Inferior parietal cortex (tissue), 1 donor: ENCODE results near the gene SOX5.
"Not testable (repeated sequence)": the region's sequence is repeated elsewhere in the genome, so short reads cannot be mapped to it uniquely, and the experiment has no call there.

Source experiments
- DNase-seq: peaks from one replicate; pipeline ENCODE4 v3.0.0-alpha.2; 2016; ENCODE audit errors: extremely low spot score

Gene SOX5

DNA sequence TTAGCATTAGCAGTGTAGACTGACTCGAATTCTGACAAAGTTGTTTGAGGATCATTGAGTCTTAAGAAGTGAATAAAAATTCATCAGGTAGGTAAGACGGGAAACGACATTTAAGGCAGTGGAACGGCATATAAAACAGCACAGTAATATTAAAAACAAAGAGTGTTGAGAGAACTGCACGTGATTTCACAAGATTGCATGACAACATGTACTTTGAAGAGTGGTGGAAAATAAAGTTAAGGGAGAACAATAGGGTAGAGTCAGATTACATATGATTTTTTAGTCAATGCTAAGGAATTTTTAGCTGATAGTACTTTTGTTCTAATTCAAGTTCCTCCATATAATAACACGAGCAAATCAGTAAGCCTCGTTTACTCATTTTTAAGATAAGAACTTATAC is 115.4 kb downstream of the SOX5 start:
- no peak for DNase-seq

GRCh38 chr12:23831739-23832138 is 117.7 kb downstream of the SOX5 start:
- DNase-seq = no peak

GRCh38 chr12:23830210-23830609 is 119.3 kb downstream of the SOX5 start:
- no peak for DNase-seq

- DNase-seq = no peak
These were observed 122.1 kb downstream of the SOX5 start for GRCh38 chr12:23827353-23827752.

- not testable (repeated sequence) for DNase-seq
These were observed 124.3 kb downstream of the SOX5 start for GRCh38 chr12:23825124-23825523.

- no peak for DNase-seq
These were observed 125.1 kb downstream of the SOX5 start for GRCh38 chr12:23824358-23824757.

DNA sequence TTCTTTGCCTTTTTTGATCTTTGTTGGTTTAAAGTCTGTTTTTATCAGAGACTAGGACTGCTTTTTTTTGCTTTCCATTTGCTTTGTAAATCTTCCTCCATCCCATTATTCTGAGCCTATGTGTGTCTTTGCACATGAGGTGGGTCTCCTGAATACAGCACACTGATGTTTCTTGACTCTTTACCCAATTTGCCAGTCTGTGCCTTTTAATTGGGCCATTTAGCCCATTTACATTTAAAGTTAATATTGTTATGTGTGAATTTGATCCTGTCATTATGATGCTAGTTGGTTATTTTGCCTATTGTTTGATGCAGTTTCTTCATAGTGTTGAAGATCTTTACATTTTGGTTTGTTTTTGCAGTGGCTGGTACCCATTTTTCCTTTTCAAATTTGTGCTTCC is 126.6 kb downstream of the SOX5 start:
- not testable (repeated sequence) for DNase-seq

- DNase-seq = no peak
These were observed 132.1 kb downstream of the SOX5 start for GRCh38 chr12:23817345-23817744.

- no peak for DNase-seq
These were observed 133.0 kb downstream of the SOX5 start for GRCh38 chr12:23816394-23816851.

DNA sequence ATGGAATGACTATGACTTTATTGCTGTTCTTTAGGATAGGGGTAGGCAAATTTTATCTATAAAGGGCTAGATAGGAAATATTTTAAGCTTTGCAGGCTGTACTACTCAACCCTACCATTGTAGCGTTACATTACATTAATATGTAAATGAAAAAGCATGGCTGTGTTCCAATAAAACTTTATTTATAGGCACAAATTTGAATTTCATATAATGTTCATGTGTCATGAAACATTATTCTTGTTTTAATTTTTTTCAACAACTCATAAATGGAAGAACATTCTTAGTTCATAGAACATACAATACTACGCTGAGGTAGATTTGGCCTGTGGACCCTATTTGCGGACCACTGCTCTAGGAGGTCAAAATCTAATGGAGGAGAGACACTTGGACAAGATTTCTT is 133.7 kb downstream of the SOX5 start:
- DNase-seq = no peak

GRCh38 chr12:23813206-23813605 is 136.3 kb downstream of the SOX5 start:
- DNase-seq = no peak

GRCh38 chr12:23810329-23810902 is 139.1 kb downstream of the SOX5 start:
- no peak for DNase-seq

GRCh38 chr12:23803540-23803939 is 145.9 kb downstream of the SOX5 start:
- DNase-seq = no peak

- no peak for DNase-seq
These were observed 154.0 kb downstream of the SOX5 start for GRCh38 chr12:23795494-23795893.

DNA sequence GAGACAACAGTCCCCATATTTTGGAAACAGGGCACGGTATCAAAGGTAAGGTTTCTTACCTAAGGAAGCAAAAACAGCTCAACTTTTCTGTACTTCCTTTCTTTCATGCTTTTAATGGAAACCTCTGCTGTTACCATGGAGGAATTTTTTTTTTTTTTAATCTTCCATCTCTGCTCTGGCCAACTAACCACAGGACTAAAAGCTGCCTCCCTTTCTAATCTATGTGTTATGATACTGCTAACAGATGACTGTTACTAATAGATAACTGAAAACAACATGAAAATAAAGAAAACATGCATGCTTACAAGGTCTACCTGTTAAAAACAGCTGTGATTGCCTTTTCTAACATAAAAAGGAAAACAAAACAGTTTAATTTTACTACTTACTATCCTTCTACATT is 168.4 kb downstream of the SOX5 start:
- no peak for DNase-seq

GRCh38 chr12:23775208-23775607 is 174.3 kb downstream of the SOX5 start:
- DNase-seq = no peak

- peak; percentile 81 for DNase-seq
These were observed 178.1 kb downstream of the SOX5 start for GRCh38 chr12:23771240-23771949.

DNA sequence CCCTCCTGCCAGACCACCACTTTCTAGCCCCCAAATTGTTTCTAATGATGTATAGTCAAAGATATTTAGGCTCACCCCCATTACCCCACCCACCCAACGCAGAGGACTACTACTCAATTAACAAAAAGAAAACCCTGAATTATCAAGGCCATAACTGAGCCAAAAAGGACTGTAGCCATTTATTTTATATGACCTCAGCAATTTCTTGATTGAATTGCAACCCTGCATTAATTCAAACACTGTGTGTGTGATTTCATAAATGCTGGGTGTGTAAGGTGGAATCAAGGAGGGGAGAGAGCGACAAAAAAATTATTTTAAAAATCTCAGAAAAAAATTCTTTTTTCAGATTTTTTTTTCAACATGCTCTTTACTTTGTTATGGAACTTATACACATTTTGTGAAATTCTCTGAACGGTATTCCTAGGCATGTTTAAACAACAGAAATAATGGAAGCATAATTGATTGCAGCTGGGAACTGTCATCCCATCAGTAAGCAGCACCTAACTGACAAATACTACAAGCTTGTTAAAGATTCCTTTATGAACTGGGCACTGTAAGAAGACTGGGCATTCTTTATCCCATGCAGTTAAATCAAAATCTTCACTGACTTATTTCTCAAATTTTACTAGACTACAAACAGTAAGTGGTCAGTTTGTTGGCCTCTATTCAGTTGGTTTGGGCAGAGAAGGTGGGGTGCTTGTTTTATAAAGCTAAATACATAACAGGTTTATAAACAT is 179.1 kb downstream of the SOX5 start:
- no peak for DNase-seq

GRCh38 chr12:23767834-23768233 is 181.6 kb downstream of the SOX5 start:
- no peak for DNase-seq

- no peak for DNase-seq
These were observed 185.7 kb downstream of the SOX5 start for GRCh38 chr12:23763724-23764123.

- DNase-seq = no peak
These were observed 189.0 kb downstream of the SOX5 start for GRCh38 chr12:23760495-23760894.

DNA sequence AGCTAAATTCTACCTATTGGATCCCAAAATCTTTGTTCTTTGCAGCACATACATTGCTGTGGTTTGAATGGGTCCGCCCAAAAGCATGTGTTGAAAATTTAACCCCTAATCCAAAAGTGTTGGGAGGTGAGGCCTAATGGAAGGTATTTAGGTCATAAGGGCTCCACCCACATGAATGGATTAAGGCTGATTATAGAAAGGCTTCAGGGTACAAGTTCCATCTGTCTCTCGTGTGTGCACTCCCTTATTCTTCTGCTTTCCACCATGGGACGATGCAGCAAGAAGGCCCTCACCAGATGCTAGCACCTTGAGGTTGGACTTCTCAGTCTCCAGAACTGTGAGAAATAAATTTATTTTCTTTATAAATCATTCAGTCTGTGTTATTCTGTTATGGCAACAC is 190.9 kb downstream of the SOX5 start:
- no peak for DNase-seq

- DNase-seq = no peak
These were observed 191.9 kb downstream of the SOX5 start for GRCh38 chr12:23757541-23757962.
